H1 (cell line): Measurements from ENCODE around the gene CYP17A1. TPM values are rescaled to one million over a fixed set of nuclear protein-coding genes. Genes with fewer than 3 reads are reported as not detected.
"Not testable (repeated sequence)": the region's sequence is repeated elsewhere in the genome, so short reads cannot be mapped to it uniquely, and the experiment has no call there.

Experiments used
- CTCF ChIA-PET: fragments of 300-600 bp; sonication (Branson Sonifier 250); formaldehyde crosslinking; loops from one replicate; lab custom pipeline; 2021; ENCODE audit not compliant: partially characterized antibody; lab: Charles Lee
- POLR2A ChIA-PET: fragments of 300-600 bp; sonication (Branson Sonifier 250); formaldehyde crosslinking; loops from one replicate; lab custom pipeline; 2021; ENCODE audit warnings: inconsistent platforms; ENCODE audit not compliant: partially characterized antibody; lab: Charles Lee
- DNase-seq, 2 experiments: peaks; one replicate each; pipeline versions ENCODE4 v3.0.0 to v3.0.0-alpha.2; 2010 to 2022; ENCODE audit warnings: low spot score in 2 of 2, low read depth in 1 of 2, mixed read lengths in 1 of 2
- FAIRE-seq: peaks from 2 replicates; lab custom pipeline; 2011; peaks lifted over from hg19 to GRCh38; lab: Jason Lieb, UNC
- H2AFZ ChIP-seq: 2 replicates; pipeline ENCODE4 v1.8.1; 2012; ENCODE audit warnings: low read length, inconsistent platforms
- H2AK5ac ChIP-seq: 2 replicates; pipeline ENCODE4 v1.6.1; 2013; ENCODE audit warnings: low read depth, low read length
- H2BK120ac ChIP-seq: replicated peaks from 2 replicates; pipeline ENCODE3; 2013; ENCODE audit warnings: low read depth, low read length, inconsistent platforms
- H2BK12ac ChIP-seq: 2 replicates; pipeline ENCODE4 v1.6.1; 2013; ENCODE audit warnings: low read depth, low read length
- H2BK15ac ChIP-seq: 2 replicates; pipeline ENCODE4 v1.6.1; 2013; ENCODE audit warnings: low read length
- H2BK20ac ChIP-seq: 2 replicates; pipeline ENCODE4 v1.6.1; 2013; ENCODE audit warnings: low read length
- H2BK5ac ChIP-seq: 2 replicates; pipeline ENCODE4 v1.6.1; 2013; ENCODE audit warnings: low read depth, low read length
- H3K14ac ChIP-seq: 2 replicates; pipeline ENCODE4 v1.6.1; 2013; ENCODE audit warnings: inconsistent platforms; ENCODE audit not compliant: insufficient read length
- H3K18ac ChIP-seq: 2 replicates; pipeline ENCODE4 v1.6.1; 2013; ENCODE audit warnings: low read length; ENCODE audit errors: extremely low read depth
- H3K23ac ChIP-seq: 2 replicates; pipeline ENCODE4 v1.6.1; 2013; ENCODE audit warnings: inconsistent platforms; ENCODE audit not compliant: insufficient read length
- H3K23me2 ChIP-seq: 2 replicates; pipeline ENCODE4 v1.6.1; 2013; ENCODE audit warnings: low read depth, low read length
- H3K27ac ChIP-seq: 2 replicates; pipeline ENCODE4 v1.6.1; 2011; ENCODE audit warnings: low read depth, low read length, inconsistent platforms
- H3K27me3 ChIP-seq, 4 experiments: replicated peaks in 1 of 4; 1 replicate in 1 of 4; 2 replicates in 3 of 4; pipeline versions ENCODE4 v1.6.1 to v1.8.1; 2011 to 2013; ENCODE audit warnings: low read length in 3 of 4, mild to moderate bottlenecking in 3 of 4, inconsistent platforms in 2 of 4, mixed read lengths in 2 of 4, moderate library complexity in 1 of 4; ENCODE audit not compliant: control insufficient read depth in 3 of 4, insufficient read depth in 3 of 4; ENCODE audit errors: extremely low read depth in 1 of 4
- H3K36me3 ChIP-seq, 4 experiments: 2 replicates each; pipeline versions ENCODE4 v1.6.1 to v1.8.1; 2011 to 2013; ENCODE audit warnings: mild to moderate bottlenecking in 4 of 4, low read length in 3 of 4, moderate library complexity in 2 of 4, control low read depth in 1 of 4, inconsistent platforms in 1 of 4; ENCODE audit not compliant: insufficient read depth in 4 of 4, control insufficient read depth in 2 of 4
- H3K4ac ChIP-seq: replicated peaks from 2 replicates; pipeline ENCODE3; 2013; ENCODE audit warnings: low read length, low read depth, mixed read lengths, inconsistent platforms; ENCODE audit not compliant: insufficient read length
- H3K4me1 ChIP-seq, 4 experiments: replicated peaks in 1 of 4; 1 replicate in 1 of 4; 2 replicates in 3 of 4; pipeline versions ENCODE4 v1.6.1 to v1.8.1; 2011 to 2013; ENCODE audit warnings: low read length in 3 of 4, inconsistent platforms in 2 of 4, mixed read lengths in 1 of 4; ENCODE audit not compliant: insufficient read depth in 4 of 4, control insufficient read depth in 3 of 4
- H3K4me2 ChIP-seq, 2 experiments: 2 replicates each; pipeline versions ENCODE4 v1.6.1 to v1.8.1; 2011 to 2013; ENCODE audit warnings: low read depth in 2 of 2, low read length in 2 of 2, control low read depth in 1 of 2, inconsistent platforms in 1 of 2, mild to moderate bottlenecking in 1 of 2; ENCODE audit not compliant: insufficient read depth in 1 of 2
- H3K4me3 ChIP-seq, 4 experiments: fragments of 200-600, 300-600 bp in 1 of 4; sonication (generic), shearing (Covaris generic), sonication (Bioruptor Twin) in 1 of 4; 2 replicates each; pipeline versions ENCODE4 v1.5.1 to v1.8.1; 2011 to 2016; ENCODE audit warnings: low read length in 4 of 4, low read depth in 3 of 4, control low read depth in 2 of 4, inconsistent platforms in 2 of 4, mild to moderate bottlenecking in 2 of 4, mixed read lengths in 1 of 4, moderate library complexity in 1 of 4; ENCODE audit not compliant: insufficient read depth in 2 of 4; ENCODE audit errors: extremely low read depth in 1 of 4
- H3K56ac ChIP-seq: replicated peaks from 2 replicates; pipeline ENCODE3; 2013; ENCODE audit warnings: low read depth, mild to moderate bottlenecking, mixed read lengths, low read length, inconsistent platforms; ENCODE audit not compliant: insufficient read length
- H3K79me1 ChIP-seq: 2 replicates; pipeline ENCODE4 v1.6.1; 2013; ENCODE audit warnings: low read depth, low read length, control low read depth
- H3K79me2 ChIP-seq, 2 experiments: 2 replicates each; pipeline versions ENCODE4 v1.6.1 to v1.8.1; 2012 to 2013; ENCODE audit warnings: low read length in 2 of 2, mild to moderate bottlenecking in 2 of 2, inconsistent platforms in 1 of 2; ENCODE audit not compliant: insufficient read depth in 2 of 2, control insufficient read depth in 1 of 2
- H3K9ac ChIP-seq, 4 experiments: replicated peaks in 1 of 4; 1 replicate in 1 of 4; 2 replicates in 3 of 4; pipeline versions ENCODE4 v1.6.1 to v1.8.1; 2011 to 2013; ENCODE audit warnings: low read depth in 3 of 4, low read length in 3 of 4, control low read depth in 2 of 4, mild to moderate bottlenecking in 2 of 4, moderate library complexity in 2 of 4, inconsistent platforms in 1 of 4; ENCODE audit errors: extremely low read depth in 1 of 4
- H3K9me3 ChIP-seq, 2 experiments: 2 replicates each; pipeline versions ENCODE4 v1.6.1 to v1.8.1; 2012 to 2013; ENCODE audit warnings: mild to moderate bottlenecking in 2 of 2, moderate library complexity in 2 of 2, control low read depth in 1 of 2, inconsistent platforms in 1 of 2, low read depth in 1 of 2, low read length in 1 of 2, mixed read lengths in 1 of 2; ENCODE audit not compliant: insufficient read depth in 2 of 2
- H4K20me1 ChIP-seq, 2 experiments: replicated peaks in 1 of 2; 2 replicates each; pipeline versions ENCODE3 to v1.8.1; 2011 to 2013; ENCODE audit warnings: inconsistent platforms in 2 of 2, low read length in 2 of 2, mild to moderate bottlenecking in 1 of 2; ENCODE audit not compliant: insufficient read depth in 2 of 2, control insufficient read depth in 1 of 2
- H4K5ac ChIP-seq: 2 replicates; pipeline ENCODE4 v1.6.1; 2013; ENCODE audit warnings: low read length, low read depth, mixed read lengths, inconsistent platforms; ENCODE audit not compliant: insufficient read length
- H4K8ac ChIP-seq: 2 replicates; pipeline ENCODE4 v1.8.0; 2013; ENCODE audit warnings: mild to moderate bottlenecking, moderate library complexity, low read length, inconsistent platforms; ENCODE audit not compliant: insufficient read depth; ENCODE audit errors: extremely low read depth
- H4K91ac ChIP-seq: replicated peaks from 2 replicates; pipeline ENCODE3; 2013; ENCODE audit warnings: low read length, mixed read lengths, inconsistent platforms; ENCODE audit not compliant: insufficient read length
- BRCA1 ChIP-seq: IDR thresholded peaks from 2 replicates; pipeline ENCODE4 v1.6.1; 2012; ENCODE audit warnings: low read depth, low read length, improper control_type of control experiment
- MAFK ChIP-seq: IDR thresholded peaks from 2 replicates; pipeline ENCODE4 v1.6.1; 2012; ENCODE audit warnings: low read depth, mild to moderate bottlenecking, improper control_type of control experiment, low read length
- RAD21 ChIP-seq, 2 experiments: IDR thresholded peaks in 1 of 2; conservative IDR thresholded peaks in 1 of 2; 2 replicates each; pipeline ENCODE4 v1.6.1; 2011; ENCODE audit warnings: low read depth in 2 of 2, low read length in 2 of 2, improper control_type of control experiment in 1 of 2, inconsistent platforms in 1 of 2, mild to moderate bottlenecking in 1 of 2, moderate library complexity in 1 of 2
- WGBS, 2 experiments: shearing (Covaris generic) in 1 of 2; methylation state at CpG; one replicate each; pipeline versions ENCODE4 v1.1.6 to v1.1.7; 2013 to 2015; ENCODE audit warnings: low lambda C conversion rate in 2 of 2, mixed read lengths in 2 of 2, inconsistent platforms in 1 of 2, low coverage in 1 of 2, missing lambda C conversion rate in 1 of 2; ENCODE audit not compliant: insufficient replicate concordance in 2 of 2, insufficient coverage in 1 of 2, insufficient read length in 1 of 2; ENCODE audit errors: extremely low coverage in 1 of 2, missing lambda C conversion rate in 1 of 2; 5-methylcytosine and 5-hydroxymethylcytosine counted together
- polyA plus RNA-seq, 7 experiments: library from polyadenylated mRNA; depleted of rRNA in 3 of 7; stranded (reverse) in 5 of 7; unstranded in 2 of 7; fragments of >200 nt in 5 of 7; fragments of 200-250 nt in 2 of 7; gene quantifications; 1 replicate in 5 of 7; 2 replicates in 1 of 7; 4 replicates in 1 of 7; pipeline versions ENCODE4 v1.2.1 to v1.2.3, GENCODE V29; 2011 to 2013; ENCODE audit warnings: missing spikeins in 2 of 7, mixed read lengths in 2 of 7
- total RNA-seq: library from RNA; stranded (reverse); fragmentation: NEBNext Ultra II Directional; extraction: Animal tissue kit (Norgen Biotek cat#: 25700); gene quantifications from 2 replicates; pipeline ENCODE4 v1.2.1, GENCODE V29; 2021

The CYP17A1 gene
- total and polyA plus RNA-seq, 2 of the 8 experiments (the other 6 are each of a cell fraction or from before 2014, with no cell fraction given): not detected

DNA sequence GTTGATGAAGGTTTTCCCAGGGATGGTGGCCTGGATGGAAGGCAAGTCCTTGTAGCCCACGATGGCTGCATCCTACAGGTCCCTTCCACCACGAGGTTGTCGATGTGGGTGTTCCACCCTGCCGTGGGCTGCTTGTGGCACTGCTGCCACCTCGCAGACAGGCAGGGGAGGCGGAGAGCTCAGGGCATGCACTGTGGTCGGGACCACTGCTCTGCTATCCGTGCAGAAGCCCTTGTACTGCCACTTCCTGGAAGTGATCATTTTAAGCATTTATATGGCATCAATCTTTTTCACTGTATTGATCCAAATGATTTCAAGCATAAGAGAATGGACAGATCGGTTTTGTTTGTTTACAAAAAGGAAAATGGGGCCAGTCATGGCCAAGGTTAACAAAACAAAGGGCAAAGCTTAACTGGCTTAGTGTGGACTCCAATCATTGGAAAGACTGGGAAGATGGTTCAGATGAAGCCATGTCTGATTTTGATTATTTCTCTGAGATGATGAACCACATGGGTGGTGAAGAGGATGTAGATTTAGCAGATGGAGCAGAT, 8.2 kb upstream of the CYP17A1 start (continued):
- no peak for TF ChIP-seq BRCA1
- TF ChIP-seq RAD21 (IDR thresholded peaks at IDR 0.05 in 1 of 2, conservative IDR thresholded peaks at IDR 0.05 in 1 of 2; ENCODE audit: low read depth in 2 of 2, low read length in 2 of 2): no peak
- TF ChIP-seq MAFK: no peak
- TF ChIP-seq, all 59 proteins: peak for 0

DNA sequence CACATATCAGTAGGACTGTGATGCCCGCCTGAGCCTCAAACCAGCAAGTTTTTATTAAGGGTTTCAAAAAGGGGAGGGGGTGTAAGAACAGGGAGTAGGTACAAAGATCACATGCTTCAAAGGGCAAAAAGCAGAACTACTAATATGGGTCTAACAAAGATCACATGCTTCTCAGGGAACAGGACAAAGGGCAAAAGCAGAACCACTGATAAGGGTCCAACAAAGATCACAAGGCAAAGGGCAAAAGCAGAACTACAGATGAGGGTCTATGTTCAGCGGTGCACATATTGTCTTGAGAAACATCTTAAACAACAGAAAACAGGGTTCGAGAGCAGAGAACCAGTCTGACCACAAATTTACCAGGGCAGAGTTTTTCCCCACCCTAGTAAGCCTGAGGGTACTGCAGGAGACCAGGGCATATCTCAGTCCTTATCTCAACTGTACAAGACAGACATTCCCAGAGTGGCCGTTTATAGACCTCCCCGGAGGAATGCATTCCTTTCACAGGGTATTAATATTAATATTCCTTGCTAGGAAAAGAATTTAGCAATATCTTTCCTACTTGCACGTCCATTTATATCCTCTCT, 7.1 kb upstream of the CYP17A1 start:
- H4K91ac ChIP-seq, H3K27ac ChIP-seq, H4K5ac ChIP-seq, H3K4me1 ChIP-seq, H2BK12ac ChIP-seq, DNase-seq, H3K23ac ChIP-seq, H4K8ac ChIP-seq, H3K27me3 ChIP-seq, H3K4ac ChIP-seq, H2BK15ac ChIP-seq, H3K14ac ChIP-seq, H3K23me2 ChIP-seq, H2BK20ac ChIP-seq, H2BK5ac ChIP-seq, H2AFZ ChIP-seq, H4K20me1 ChIP-seq, POLR2A ChIA-PET, H3K56ac ChIP-seq, H3K9ac ChIP-seq, H3K79me1 ChIP-seq, H3K36me3 ChIP-seq, H3K9me3 ChIP-seq, H3K4me2 ChIP-seq, H2BK120ac ChIP-seq, H2AK5ac ChIP-seq, FAIRE-seq, H3K79me2 ChIP-seq, H3K18ac ChIP-seq, H3K4me3 ChIP-seq: not testable (repeated sequence)
- 82% methylated on average over 6 of the region's 6 CpGs; no CpG with 5 or more reads in 1 of the 2 experiments for WGBS, 2 experiments
- CTCF ChIA-PET: interaction anchor here (1.2 to 2.1 kb wide), 2 partner anchors 9 to 56 kb away, joined by 3 to 7 read pairs; no protein-coding TSS in a partner anchor
